CD4-positive, alpha-beta T cell treated with Interleukin-15 for 4 hours (primary cell): ENCODE results near the gene FAM120A.
A peak's percentile ranks its signal among the peaks of the same experiment; 100 is the strongest.

Source experiments
- DNase-seq: peaks from one replicate; pipeline ENCODE4 v3.0.0-alpha.2; 2020; ENCODE audit warnings: low spot score

Gene FAM120A

DNA sequence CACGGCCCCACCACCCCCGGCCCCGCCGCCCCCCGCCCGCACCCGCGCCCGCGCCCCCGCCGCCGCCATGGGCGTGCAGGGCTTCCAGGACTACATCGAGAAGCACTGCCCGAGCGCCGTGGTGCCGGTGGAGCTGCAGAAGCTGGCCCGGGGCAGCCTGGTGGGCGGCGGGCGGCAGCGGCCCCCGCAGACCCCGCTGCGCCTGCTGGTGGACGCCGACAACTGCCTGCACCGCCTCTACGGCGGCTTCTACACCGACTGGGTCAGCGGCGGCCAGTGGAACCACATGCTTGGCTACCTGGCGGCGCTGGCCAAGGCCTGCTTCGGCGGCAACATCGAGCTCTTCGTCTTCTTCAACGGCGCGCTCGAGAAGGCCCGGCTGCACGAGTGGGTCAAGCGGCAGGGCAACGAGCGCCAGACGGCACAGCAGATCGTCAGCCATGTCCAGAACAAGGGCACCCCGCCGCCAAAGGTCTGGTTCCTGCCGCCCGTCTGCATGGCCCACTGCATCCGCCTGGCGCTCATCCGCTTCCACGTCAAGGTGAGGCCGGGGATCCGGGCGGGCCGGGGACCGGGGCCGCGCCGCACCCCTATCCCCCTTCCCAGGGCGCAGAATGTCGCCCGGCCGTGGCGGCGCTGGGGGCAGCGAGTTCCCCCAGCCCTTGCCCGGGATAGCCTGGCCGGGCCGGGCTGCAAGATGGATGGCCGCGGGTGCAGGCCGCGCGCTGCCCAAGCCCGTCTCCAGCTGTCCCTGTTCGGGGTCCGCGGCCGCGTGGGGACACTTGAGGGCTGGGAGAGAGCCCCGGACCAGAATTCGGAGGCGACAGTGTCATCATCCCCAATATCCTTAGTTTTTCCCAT lies 594 bp downstream of the FAM120A start:
- DNase-seq = peak; percentile 32

DNA sequence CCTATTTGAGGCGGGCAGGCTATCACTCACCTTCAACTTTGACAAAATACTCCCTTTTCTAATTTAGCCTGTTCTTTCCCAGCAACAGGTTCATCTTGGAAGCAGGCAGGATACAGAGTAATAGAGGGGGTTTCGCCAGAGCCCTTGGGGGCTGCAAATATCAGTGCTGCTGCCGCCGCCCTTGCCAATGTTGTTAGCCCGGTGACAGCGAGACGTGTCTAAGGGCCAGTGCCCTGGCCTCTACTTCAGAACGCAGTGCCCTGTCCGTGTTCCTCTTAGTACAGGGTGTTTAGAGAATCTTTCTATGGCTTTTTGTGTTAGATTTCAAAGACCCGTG lies 1.2 kb downstream of the FAM120A start:
- DNase-seq = no peak

DNA sequence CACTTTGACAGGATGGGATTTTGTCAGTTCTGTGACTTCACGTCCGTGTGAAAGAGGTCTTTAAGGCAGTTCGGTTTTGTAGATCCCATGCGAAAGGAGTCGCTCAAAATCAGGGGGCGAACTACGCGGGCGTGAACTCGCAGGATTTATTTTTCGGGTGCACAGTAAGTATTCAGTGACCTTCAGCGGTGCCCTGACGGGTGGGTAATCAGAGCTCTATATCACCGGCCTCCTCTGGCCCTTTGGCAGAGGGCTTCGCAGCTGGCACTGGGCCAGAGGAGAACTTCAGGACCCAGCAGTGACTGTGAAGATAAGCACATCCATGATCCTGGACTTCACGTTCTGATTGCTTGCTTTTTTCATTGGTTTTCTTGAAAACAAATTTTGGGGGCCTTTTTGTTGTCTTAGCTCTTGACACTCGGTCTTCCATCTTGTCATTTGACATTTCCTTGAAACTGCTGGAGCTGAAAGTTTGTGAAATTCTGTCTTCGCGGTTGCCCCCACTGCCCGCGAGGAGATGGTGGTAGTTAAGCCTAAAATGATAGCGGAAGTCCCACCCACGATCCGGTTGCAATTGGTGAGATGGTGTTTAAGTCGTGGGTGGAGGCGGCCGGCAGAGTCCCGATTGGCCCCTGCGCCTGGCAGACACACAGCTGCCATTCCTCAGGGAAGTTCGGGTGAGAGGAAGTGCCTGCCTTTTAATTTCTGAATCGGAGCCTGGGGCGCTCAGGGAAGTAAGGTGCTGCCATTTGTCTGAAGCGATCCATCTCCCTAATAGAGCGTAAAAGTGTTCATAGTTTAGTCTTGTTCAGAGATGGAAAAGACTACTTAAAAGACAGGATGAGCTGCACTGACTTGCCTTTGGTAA lies 1.8 kb downstream of the FAM120A start, which contains the start of gene FAM120AOS:
Gene FAM120AOS (minus strand): TSS at position 535 of the 868 bp plus-strand sequence. CDS start 872 bp downstream, outside the sequence.
- DNase-seq = peak; percentile 80

DNA sequence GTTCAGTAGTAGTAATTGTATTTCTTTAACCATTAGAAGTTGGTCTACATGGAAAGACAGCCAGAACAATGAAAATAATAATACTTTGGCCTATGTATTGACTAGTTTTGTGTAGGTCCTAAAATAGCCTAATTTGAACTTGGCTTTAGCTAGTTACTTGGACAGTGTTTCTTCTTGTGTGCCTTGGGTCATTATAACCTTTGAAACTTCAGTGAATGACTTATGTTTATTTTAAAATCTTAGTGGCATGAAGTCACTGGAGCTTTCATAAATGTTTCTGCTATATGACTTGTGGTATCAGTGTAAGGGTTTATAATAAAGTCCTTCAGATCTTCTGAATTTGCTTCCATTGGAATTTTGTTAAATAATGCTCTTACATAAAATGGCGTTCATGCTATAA lies 4.5 kb downstream of the FAM120A start:
- DNase-seq = no peak

- DNase-seq = peak; percentile 34
These were observed 5.0 kb downstream of the FAM120A start for GRCh38 chr9:93456504-93456903.

GRCh38 chr9:93457006-93457405 lies 5.5 kb downstream of the FAM120A start:
- no peak for DNase-seq

DNA sequence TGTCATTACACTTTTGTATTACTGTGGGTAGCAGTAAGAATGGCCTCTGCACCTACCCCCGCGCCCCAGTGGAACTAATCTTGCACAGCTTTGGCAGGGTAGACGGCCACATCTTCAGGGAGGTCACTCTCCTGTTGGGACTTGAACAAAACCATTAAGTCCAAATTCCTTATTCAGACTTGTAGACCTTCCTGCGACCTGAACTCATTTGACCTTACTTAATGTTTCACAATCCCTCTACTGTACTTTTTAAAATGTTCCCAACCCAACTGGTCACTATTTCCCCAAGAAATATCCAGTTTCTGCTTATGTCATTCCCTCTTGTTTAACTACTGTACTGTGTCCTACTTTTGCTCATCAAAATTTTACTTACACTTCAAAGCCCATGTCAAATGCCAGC lies 7.2 kb downstream of the FAM120A start:
- no peak for DNase-seq

DNA sequence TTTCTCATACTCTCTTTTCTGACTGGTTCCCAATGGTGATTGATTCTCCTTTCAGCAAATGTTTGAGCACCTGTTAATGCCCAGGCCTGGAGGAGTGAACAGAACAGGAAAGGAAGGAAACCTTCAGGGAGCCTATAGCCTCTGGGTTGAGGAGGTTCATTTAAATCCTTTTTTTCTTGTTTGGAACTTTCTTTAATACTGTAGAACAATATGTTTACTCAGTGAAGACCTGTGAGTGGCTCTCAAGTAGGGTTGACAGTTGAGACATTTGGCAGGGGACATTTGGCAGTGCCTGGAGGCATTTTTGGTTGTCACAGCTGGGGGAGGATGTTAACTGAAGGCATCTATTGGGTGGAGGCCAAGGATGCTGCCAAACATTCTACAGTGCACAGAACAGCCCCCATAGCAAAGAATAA lies 8.0 kb downstream of the FAM120A start:
- DNase-seq = no peak

DNA sequence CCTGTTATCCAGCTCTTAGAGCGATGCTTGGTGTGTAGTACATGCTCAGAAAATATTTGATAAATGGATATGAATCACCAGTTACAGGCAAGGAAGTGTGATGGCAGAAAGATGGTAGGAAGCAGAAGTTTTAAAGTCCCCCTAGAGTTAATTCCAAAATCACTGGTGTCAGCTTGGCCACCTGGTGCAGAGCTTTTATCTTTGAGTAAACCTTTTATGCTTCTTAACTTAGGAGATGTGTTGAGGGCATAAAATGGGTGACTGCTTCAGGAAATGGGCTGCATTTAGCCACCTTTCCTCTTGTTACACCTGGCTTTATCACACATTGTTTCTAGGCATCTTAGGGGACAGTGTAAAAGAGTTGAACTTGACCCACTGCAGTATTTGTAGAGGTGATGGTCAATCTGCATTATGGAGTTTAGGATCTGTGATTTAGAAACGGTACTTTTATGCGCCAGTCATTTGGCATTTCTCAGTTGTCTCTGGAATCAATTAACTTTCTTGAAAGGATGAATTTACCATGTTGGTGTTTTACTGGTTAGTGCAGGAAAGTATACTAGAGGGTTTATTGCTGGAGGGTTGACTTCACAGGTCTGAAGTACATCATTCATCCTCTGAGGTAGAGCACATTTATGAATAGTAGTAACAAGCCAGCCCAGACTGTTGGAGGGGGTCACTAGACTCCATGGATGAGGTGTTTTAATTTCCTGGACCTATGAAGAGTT lies 9.4 kb downstream of the FAM120A start:
- no peak for DNase-seq

DNA sequence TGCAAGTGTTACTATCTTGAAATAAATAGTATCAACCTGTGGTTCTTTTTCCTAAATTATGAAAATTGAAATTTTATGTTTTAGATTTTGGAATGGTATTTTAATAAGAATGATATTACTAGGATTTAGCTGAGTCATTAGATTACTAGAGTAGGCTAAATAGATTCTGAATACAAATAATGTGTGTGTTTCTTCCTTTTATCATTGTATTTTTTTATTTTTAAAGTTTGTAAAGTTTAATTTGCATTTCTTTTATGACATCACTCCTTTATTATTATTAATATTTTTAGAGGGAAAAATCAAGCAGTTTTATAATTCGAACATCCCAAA lies 9.9 kb downstream of the FAM120A start:
- no peak for DNase-seq

DNA sequence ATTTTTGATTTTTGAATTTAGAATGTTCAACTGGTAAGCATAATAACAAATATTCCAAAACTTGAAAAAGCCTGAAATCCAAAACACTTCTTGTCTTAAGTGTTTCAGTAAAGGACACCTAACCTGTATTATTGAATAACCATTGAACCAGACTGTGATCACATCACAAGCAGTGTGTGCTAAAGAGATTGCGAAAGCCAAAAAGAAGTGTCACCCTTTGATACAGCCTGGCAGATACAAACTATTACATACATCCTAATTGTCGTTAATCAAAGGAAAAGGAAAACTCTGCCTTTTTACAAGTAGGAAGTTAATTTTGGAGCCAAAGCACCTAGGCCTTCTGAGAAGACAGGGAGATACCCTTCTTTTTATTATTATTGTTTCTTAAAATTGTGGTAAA lies 10.3 kb downstream of the FAM120A start:
- DNase-seq = no peak

- DNase-seq = peak; percentile 34
These were observed 12.3 kb downstream of the FAM120A start for GRCh38 chr9:93463638-93464248.

DNA sequence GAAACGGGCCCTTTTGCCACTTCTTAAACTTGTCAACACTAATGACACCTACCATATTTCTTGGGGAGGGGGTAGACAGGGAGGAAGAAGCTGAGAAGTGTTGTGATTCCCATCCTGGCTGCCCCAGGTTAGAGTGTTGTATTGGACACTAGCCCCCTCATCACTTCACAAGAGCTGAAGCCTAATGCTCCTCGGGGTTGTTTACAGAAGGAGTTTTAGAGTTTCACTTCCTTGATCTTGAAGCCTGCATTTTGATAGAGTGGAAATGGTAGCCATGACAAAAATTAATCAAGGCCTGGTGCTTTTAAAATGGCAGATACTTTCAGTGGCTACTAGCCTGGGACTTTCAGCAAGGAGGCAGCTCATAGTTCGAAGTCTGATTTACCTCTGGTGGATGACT lies 12.9 kb downstream of the FAM120A start:
- no peak for DNase-seq

- DNase-seq = no peak
These were observed 13.4 kb downstream of the FAM120A start for GRCh38 chr9:93464876-93465275.

- DNase-seq = no peak
These were observed 14.4 kb downstream of the FAM120A start for GRCh38 chr9:93465855-93466254.

DNA sequence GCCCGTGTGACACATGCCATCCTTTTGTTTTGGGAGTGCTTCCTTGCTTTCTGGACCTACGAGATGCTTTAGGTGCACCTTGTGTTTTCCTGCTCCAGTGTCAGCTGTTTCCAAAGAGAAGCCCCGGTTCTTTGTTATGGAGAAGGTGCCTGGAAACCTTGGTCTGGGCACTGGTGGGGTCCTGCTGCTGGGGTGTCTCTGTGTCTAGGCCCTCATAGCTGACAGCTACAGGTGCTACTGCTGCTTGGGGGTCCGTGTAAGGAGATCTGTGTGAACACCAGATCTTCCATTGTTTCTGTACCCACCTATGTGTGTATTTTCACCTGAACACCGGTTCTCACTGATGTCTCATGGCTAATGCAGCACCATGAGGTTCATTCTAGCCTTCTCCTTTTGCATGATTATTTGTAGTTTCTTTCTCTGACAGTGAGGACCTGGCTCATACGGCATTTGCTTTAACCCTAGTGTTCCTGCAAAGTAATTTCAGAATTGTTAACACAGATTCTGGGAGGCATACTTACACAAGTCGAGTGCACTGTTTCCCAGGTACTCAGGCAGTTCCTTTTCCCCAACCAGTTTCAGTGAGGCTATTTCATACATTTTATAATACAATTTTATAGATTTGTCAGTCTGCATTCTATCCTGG lies 15.1 kb downstream of the FAM120A start:
- no peak for DNase-seq

DNA sequence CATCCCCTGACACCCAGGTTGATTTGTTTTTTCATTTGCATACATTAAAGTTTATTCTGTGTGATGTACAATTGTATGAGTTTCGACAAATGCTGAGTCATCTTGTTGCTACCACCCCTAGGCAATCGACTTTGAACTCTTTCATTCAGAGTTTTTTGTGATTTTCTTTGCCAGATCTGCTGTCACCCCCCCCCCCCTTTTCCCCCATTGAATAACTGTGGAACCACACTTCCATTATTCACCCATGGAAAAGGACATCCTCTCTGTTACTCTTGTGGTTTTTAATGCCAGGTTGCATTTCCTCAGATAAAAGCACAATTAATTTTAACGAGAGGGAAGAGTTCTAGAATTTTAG lies 15.6 kb downstream of the FAM120A start:
- DNase-seq = no peak

GRCh38 chr9:93467462-93467861 lies 16.0 kb downstream of the FAM120A start:
- no peak for DNase-seq

- no peak for DNase-seq
These were observed 17.4 kb downstream of the FAM120A start for GRCh38 chr9:93468763-93469456.

GRCh38 chr9:93470391-93470790 lies 18.9 kb downstream of the FAM120A start:
- no peak for DNase-seq

GRCh38 chr9:93471124-93471523 lies 19.6 kb downstream of the FAM120A start:
- DNase-seq = no peak
